HG03571 (cell line): ENCODE results near the gene CWC22.
"Not testable (repeated sequence)": the region's sequence is repeated elsewhere in the genome, so short reads cannot be mapped to it uniquely, and the experiment has no call there.

Experiments
- ATAC-seq: cut with Tn5 transposase; IDR thresholded peaks from one replicate; pipeline ENCODE4 v1.9.1; 2021; ENCODE audit not compliant: unreplicated experiment

The CWC22 gene

DNA sequence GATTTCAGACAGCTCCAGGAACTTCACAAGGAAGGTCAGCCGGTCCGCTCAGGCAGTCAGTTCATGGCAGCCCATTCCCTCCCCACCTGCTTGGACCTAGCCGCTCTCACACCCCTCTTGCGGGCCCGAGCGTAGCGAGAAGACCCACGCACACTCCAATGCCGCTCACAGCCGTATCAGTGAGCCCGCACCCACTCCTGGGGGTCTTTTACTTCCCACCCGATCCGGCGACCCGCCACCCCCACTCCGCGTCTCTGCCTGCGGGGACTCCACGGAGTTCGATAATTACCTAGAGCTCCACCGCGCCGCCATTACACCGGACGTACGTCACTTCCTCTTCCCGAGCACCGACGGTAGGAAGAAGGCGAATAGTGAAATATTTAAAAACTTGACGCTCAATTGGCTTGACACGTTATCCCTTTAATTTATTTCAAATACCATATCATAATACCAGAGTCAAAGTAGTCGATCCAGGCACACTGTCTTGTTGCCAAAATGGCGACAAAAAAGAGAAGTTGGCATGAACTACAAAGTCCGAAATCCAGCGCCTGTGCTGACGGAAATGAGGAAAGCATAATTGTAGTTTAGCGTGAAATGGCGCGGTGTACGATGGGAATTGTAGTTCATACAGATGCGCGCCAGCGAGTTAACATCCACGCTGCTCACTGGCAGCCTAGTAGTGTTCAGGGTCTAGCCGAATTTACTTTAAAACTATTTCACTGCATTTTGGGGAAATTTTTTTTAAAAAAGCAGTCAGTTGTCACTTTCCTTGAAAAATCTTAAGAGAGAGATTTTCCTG, at the start of gene CWC22:
Gene CWC22 (minus strand): TSS at position 517 of the 799 bp plus-strand sequence. CDS start 13,956 bp downstream, outside the sequence.
- ATAC-seq = peak; percentile 98

DNA sequence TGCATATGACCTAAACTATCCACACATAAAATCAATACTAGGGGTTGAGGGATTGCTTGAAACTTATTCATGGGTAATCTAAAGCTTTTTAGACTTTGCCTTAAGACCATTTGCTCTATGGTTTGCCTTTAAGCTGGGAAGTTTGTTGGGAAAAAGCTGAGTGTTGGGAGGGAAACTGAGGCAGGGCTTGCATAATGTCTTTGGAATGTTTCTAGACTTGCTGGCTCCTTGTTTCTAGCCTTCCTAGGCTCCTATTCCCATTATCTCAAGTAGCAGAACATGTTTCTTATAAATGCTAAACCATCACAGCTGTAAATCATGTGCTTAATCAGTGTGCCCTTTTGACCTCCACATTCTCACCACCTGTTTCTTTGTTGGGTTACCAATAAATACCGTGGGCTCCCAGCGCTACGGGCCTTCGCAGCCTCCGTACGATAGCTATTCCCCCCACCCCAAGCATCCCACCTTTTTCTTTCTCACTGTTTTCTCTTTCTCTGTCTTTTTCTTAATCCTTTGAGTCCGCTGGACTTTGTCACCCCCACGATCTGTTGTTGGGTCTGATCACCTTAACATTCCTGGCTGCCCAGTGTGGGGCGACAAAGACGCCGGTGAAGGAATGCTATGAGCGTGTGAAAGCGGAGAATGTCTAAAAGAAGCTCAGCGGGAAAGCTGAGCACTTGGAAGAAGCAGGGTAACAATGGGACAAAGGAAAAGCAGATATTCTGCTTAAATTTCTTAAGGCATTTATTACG, 49.4 kb upstream of the CWC22 start:
- no peak for ATAC-seq

DNA sequence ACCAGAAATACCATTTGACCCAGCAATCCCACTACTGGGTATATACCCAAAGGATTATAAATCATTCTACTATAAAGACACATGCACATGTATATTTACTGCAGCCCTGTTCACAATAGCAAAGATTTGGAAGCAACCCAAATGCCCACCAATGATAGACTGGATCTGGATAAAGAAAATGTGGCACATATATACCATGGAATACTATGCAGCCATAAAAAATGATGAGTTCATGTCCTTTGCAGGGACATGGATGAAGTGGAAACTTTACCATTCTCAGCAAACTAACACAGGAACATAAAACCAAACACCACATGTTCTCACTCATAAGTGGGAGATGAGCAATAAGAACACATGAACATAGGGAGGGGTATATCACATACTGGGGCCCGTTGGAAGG, 47.5 kb upstream of the CWC22 start:
- ATAC-seq = not testable (repeated sequence)

DNA sequence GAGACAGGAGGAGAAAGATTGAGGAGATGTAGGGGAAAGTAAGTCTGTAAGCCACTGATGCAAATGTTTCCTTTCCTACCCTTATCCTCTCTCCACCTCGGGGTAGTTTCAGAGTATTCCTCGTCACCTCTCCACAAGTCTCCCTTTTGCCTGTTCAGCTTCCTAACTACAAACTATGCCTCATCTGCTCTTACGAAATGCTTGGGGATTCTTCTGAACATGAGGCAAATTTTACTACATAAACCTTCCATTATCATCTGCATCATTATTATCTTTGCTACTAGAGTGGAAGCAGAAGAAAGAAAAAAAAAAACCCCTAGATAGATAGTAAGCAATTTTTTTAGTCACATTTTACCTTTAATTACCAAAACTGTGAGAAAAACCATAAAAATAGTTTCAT, 43.1 kb upstream of the CWC22 start:
- no peak for ATAC-seq

DNA sequence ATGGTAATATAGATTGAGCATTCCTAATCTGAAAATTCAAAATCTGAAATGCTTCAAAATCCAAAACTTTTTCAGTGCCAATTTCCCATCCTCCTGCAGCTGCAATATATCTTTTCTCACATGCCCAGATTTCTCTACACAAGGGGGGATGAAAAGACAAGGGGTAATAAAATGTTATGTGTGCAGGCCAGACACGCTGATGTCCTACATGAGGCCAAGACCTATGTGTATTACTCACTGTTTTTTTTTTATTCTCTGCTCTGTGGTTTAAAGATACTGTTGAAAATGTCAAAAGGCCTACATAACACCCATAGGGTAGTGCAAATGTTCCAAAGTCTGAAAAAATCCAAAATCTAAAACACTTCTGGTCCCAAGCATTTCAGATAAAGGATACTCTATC, 41.2 kb upstream of the CWC22 start:
- ATAC-seq = no peak

DNA sequence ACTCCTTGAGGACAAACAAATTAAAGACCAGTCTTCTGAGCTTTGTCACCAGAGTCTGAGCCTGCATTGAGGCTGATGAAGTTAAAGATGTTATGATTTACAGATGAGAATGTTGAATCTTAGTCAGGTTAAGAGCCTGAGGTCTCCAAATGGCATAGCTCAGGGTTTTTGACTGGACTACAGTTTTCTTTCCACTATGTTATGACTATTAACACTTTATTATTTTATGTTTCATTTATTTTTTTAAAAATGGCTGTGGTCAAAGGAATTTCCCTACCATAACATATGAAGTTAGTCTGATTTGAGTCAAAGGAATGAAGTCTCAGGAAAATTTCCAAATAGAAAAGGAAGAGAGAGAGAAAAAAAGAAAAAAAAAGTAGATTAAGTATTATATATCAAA, 39.7 kb upstream of the CWC22 start:
- no peak for ATAC-seq

DNA sequence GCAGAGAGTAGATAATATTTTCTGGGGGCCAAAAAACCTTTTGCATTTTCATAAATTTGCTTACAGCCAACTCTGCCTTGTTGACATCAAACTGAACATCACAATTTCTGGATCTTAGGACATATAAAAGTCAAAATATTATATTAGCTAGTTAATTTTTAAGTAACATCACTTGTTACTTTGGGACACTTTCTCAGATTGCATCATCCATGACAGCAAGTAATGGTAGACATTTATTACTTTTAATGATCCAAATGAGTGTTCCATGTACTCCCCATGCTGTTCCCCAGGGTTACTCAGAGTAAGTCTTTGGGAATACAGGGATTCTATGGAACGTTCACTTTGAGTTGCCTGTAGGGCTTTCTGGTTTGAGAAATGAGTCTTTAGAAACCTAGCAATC, 39.1 kb upstream of the CWC22 start:
- ATAC-seq = no peak

DNA sequence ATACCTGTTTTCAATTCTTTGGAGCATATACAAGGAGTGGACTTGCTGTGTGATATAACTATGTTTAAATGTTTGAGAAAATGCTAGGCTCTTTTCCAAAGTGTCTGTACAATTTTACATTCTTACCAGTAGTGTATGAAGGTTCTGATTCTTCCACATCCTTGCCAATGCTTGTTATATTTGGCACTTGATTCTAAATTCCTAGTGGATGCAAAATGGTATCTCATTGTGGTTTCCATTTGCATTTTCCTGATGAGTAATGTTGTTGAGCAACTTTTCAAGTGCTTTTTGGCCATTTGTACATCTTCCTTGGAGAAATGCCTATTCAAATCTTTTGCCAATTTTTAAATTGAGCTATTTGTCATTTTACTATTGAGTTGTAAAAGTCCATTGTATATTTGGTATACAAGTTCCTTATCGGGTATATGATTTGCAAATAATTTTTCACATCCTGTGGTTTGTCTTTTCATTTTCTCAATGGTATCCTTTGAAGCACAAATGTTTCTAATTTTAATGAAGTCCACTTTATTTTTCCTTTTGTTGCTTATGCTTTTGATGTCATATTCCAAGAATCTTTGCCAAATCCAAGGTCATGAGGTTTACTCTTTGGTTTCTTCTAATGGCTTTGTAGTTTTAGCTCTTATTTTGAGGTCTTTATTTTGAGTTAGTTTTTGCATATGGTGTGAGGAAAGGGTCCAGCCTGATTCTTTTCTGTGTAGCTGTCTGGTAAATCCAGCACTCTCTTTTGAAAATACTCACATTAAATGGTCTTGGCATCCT, 33.2 kb upstream of the CWC22 start:
- no peak for ATAC-seq

DNA sequence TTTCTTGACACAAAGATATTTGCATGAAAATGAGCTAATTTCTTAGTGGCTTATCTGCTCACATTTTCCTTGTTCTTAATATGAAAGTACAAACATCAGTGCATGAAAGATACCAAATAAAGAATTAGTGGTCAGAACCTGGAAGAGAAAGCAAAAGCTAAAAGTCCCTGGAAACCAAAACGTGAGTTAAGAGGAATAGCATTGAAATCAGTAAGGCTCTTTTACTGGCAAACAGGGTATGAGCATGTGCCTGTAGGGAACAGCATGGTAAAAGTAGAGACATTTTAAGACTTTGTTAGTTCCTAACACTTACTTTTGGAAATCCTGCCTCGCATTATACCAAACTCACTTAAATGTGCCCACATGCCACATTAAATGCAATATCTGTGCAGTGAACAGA, 31.9 kb upstream of the CWC22 start:
- no peak for ATAC-seq

DNA sequence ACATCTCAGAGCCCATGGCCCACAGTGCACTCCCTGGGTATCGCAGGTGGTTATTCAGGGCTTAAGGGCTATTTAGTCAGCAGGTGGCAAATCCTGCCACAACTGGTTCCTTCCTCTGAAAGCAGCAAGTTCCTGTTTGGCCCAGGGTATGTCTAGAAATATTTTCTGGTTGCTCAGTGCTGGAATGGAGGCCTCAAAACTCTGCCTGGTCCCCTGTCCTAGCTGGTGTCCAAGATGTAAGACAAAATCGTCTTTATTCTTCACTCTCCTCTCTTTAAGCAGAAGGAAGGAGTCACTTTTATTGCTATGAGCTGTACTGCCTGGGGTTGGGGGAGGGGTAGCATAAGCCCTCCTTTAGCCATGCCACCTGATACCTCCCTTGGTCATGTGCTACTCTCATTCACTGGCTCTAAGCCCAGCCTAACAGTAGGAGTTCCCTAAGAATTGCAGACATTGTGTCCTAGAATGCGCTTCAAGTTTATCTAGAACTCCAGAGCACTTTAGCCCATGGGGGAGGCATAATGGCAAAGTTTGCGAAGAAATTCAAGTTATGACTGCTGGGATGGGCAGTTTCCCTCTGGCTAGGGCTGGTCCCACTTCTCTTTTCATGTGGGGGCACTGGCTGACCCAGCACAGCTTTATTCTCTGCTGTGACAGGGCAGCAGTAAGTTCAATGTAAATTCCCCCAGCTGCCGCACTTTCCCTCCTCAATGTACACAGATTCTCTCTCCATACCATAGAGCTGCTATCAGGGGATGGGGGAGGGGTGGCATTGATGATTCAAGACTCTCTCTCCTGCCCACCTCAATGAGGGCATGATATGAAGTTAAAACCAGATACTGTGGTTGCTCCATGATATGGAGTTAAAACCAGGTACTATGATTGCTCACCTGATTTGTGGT, 27.1 kb upstream of the CWC22 start:
- ATAC-seq = no peak

DNA sequence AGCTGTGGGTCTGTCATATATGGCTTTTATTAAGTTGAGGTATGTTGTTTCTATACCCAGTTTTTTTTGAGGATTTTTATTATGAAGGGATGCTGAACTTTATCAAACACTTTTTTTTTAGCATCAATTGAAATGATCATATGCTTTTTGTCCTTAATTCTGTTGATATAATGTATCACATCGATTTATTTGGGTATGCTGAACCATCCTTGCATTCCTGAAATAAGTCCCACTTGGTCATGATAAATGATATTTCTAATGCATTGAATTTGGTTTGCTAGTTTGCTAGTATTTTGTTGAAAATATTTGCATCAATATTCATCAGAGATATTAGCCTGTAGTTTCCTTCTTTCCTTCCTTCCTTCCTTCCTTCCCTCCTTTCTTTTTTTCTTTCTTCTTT, 22.5 kb upstream of the CWC22 start:
- ATAC-seq = no peak

DNA sequence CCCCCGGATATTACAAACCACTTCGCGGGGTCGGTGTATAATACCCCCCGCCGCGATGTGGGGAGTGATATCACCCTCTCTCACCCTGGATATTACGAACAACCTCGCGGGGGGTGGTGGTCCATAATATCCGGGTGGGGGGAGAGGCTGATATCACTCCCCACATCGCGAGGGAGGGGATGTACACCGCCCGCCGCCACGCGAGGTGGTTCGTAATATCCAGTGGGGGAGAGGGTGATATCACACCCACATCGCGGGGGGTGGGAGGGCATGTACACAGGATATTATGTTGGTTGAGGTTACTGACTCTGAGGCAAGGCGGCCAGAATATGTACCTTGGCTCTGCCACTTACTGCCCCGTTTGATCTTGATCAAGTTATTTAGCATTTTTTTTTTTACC, 14.8 kb upstream of the CWC22 start:
- no peak for ATAC-seq

DNA sequence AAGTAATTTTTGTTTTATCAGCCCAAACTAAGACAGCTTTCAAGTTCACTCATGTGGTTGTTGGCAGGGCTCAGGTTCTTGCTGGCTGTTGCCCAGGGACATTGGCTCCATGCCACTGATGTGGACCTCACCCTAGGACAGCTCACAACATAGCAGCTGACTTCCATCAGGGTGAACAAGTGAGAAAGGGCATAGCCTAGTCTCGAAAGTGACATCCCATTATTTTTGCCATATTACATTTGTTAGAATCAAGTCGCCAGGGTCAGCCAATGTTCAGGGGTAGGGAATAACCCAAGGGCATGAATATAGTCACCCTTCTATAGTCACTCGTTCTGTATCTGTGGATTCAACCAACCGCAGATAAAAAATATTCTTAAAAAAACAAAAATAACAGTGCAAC, 10.7 kb upstream of the CWC22 start:
- ATAC-seq = no peak

DNA sequence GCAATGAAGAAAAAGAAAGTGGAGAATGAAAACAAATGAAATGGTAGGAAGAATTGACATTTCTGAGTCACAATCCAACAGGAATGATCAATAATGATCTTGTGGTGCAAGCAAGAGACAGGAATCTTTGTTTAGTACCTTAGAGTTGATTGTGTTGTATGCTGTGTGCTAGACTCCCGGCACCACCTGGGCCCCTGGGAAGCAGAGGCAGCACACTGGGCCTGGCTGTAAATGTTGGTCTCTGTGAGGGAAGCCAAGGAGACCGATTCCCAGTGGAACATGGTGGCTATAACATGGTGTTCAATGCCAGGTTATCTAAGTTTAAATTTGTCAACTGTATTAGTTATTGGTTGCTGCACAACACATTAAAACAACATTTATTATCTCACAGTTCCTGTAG, 9.8 kb upstream of the CWC22 start:
- no peak for ATAC-seq

DNA sequence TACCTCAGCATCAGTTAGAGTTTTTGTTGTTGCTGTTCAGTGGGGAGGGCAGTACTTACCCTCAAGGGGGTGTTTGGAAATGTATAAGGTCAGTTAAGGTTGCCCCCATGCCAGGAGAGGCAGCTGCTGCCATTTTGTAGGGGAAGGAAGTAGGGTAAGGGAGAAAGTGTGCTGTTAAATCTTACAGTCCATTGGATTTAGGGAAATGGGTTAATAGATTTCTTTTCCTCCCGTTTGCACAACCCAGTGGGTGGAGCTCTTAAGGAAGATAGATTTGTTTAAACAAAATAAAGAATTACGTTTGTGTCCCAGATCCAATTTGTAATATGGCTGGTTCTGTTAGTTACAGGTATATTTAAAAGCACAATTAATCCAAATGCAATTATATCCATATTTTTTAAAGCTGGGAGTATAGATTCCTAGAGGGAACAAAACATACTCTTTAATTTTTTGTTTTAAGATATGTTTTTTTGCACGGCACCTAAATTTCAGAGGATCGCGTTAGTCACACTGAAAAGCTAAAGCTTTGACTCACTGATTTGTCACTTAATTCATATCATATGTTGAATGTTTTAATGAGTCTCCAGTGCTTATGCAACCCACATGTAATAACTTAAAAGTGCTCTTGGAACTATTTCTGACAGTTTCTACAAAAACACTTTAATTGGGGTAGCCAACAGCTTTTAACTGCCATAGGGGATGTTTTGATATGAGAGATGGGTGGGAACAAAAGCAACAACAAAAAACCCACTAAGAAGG, 9.0 kb upstream of the CWC22 start:
- ATAC-seq = no peak

DNA sequence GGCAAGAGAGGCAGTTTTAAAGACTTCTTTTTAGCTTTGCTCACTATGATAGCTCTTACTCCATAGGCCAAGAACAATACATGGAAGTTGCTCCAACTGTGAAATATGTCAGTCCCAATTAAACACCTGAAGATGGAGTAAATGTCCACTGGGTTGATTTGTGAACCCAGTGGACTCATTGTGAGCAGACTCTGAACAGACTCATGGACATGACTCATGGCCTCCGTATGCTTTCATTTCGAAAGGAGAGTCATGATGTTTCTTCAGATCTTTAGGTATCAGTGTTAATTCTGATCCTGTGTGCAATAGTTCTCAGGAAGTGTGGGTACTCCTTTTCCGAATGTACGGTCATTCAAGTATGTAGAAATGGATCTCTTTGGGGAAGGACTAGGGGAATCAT, 5.4 kb upstream of the CWC22 start:
- no peak for ATAC-seq

DNA sequence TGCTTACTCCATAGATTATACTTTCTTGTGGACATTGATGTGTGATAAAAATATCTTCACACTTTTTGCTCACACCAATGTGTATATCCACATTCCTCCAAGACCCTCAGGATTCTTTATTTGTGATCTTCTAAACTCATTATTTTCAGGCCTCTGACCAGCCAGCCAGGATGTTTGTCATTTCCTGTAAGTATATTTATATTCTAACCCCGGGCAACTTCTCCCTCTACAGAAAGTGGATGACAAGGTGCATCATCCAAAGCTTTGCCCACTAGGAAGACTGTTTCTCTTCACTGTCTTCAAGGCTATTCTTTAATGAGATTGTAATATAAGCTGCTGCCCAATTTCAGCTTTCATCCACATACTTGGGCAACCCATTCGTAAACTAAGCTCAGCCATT, 3.6 kb upstream of the CWC22 start:
- no peak for ATAC-seq

DNA sequence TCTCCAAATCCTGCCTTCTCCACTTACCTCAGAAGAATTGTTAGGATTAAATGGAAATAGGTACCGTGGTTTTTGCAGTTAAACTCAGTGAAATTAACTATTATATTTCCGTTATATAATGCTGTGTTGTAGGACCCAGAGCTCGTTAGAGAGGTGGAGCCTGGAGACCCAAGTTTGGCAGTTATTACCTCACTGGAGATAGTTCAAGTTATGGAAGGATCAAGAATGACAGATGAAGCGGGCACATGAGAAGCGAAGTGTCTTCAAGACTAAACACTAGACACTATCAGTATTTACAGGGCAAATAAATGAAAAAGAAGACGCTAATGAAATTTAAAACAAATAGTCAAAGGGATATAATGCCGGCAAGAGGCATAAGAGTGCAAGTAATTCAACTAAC, 866 bp downstream of the CWC22 start:
- no peak for ATAC-seq

DNA sequence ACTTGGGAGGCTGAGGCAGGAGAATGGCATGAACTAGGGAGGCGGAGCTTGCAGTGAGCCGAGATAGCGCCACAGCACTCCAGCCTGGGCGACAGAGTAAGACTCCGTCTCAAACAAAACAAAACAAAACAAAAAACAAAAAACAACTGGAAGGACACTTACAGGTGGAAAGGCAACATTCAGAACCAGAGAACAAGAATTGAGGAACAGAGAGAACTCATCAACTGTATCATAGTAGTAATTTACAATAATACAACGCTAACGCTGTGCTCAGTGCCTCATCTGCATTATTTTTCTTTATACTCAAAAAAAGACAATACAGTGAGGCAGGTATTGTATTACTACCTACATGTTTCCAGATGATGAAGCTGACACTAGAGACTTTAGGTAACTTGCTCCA, 1.6 kb downstream of the CWC22 start:
- not testable (repeated sequence) for ATAC-seq

DNA sequence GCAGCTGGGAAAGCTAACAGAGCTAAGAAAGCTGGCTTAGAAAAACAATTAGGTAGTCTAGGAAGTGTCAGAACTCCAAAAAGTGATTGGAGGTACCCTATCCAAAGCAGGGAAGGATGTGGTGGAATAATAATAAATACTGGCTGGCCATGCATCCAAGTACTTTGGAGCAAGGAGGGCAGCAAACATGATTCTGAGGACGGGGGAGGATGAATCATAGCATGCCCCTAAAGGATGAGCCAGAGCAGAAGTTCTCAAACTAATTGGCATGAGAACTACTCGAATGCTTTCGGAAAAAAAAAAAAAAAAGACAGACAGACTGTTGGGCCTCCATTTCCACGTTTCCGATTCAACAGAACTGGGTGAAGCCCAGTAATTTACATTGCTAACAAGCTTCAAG, 2.4 kb downstream of the CWC22 start:
- no peak for ATAC-seq
